ENCODE measurements around the gene FGF12.

The FGF12 gene

GRCh38 chr3:192340031-192340430, 387.3 kb downstream of the FGF12 start:
- H3K4me3 ChIP-seq (ENCODE audit: low read depth, low read length) = no peak overlapping the region
- in situ Hi-C loops (cut with HindIII; ENCODE audit: low sequenced_read_pairs) = loop anchor here (25.0 kb wide), 1 partner anchor 103 kb away; no protein-coding TSS in a partner anchor
- no peak for DNase-seq (ENCODE audit: low read depth)
- TF ChIP-seq, protein P1, sequence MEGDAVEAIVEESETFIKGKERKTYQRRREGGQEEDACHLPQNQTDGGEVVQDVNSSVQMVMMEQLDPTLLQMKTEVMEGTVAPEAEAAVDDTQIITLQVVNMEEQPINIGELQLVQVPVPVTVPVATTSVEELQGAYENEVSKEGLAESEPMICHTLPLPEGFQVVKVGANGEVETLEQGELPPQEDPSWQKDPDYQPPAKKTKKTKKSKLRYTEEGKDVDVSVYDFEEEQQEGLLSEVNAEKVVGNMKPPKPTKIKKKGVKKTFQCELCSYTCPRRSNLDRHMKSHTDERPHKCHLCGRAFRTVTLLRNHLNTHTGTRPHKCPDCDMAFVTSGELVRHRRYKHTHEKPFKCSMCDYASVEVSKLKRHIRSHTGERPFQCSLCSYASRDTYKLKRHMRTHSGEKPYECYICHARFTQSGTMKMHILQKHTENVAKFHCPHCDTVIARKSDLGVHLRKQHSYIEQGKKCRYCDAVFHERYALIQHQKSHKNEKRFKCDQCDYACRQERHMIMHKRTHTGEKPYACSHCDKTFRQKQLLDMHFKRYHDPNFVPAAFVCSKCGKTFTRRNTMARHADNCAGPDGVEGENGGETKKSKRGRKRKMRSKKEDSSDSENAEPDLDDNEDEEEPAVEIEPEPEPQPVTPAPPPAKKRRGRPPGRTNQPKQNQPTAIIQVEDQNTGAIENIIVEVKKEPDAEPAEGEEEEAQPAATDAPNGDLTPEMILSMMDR (IDR thresholded peaks at IDR 0.05; ENCODE audit: low read depth, low read length, missing control alignments) = no peak

GRCh38 chr3:192339214-192339613, 388.1 kb downstream of the FGF12 start:
- no peak overlapping the region for H3K4me3 ChIP-seq (ENCODE audit: low read depth, low read length)
- DNase-seq (ENCODE audit: low read depth) = no peak
- TF ChIP-seq, protein P1 (IDR thresholded peaks at IDR 0.05; ENCODE audit: low read depth, low read length, missing control alignments) = no peak
- in situ Hi-C loops (cut with HindIII; ENCODE audit: low sequenced_read_pairs) = loop anchor here (25.0 kb wide), 1 partner anchor 102 kb away; no protein-coding TSS in a partner anchor

GRCh38 chr3:192336286-192336685, 391.1 kb downstream of the FGF12 start:
- DNase-seq (ENCODE audit: low read depth) = no peak
- TF ChIP-seq, protein P1 (IDR thresholded peaks at IDR 0.05; ENCODE audit: low read depth, low read length, missing control alignments) = no peak
- in situ Hi-C loops (cut with HindIII; ENCODE audit: low sequenced_read_pairs) = loop anchor here (25.0 kb wide), 1 partner anchor 99 kb away; no protein-coding TSS in a partner anchor
- H3K4me3 ChIP-seq (ENCODE audit: low read depth, low read length) = no peak overlapping the region

GRCh38 chr3:192332386-192333291, 394.7 kb downstream of the FGF12 start:
- in situ Hi-C loops (cut with HindIII; ENCODE audit: low sequenced_read_pairs) = loop anchor here (25.0 kb wide), 1 partner anchor 95 kb away; no protein-coding TSS in a partner anchor
- TF ChIP-seq, protein P1 (IDR thresholded peaks at IDR 0.05; ENCODE audit: low read depth, low read length, missing control alignments) = no peak
- no peak for DNase-seq (ENCODE audit: low read depth)
- no peak overlapping the region for H3K4me3 ChIP-seq (ENCODE audit: low read depth, low read length)

DNA sequence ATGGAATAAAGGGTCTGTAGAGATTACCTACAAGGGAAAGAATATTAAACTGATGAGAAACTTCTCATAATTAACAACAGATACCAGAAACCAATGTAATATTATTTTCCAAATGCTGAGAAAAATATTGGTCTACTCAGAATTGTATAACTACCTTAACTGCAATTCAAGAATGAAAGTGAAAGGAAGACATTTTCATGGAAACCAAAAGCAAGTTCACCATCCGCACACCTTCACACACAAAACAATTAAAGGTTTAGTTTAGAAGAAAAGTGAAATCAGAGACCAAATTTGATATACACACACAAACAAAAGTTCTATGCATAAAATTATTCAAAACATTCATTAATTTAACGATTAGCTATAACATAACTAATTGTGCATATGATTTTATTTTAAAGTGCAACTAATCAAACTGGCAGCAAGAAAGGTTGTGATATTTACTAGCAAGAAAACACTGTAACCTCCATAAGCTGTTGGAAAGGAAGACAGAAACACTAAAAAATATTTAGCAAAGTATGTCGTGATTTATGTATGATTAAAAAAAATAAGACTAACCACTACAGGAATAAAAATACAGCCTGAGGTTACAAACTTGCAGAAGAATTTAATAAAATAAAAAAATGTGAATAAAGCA, 395.5 kb downstream of the FGF12 start:
- no peak overlapping the region for H3K4me3 ChIP-seq (ENCODE audit: low read depth, low read length)
- TF ChIP-seq, protein P1 (IDR thresholded peaks at IDR 0.05; ENCODE audit: low read depth, low read length, missing control alignments) = no peak
- in situ Hi-C loops (cut with HindIII; ENCODE audit: low sequenced_read_pairs) = loop anchor here (25.0 kb wide), 1 partner anchor 95 kb away; no protein-coding TSS in a partner anchor
- DNase-seq (ENCODE audit: low read depth) = no peak

- TF ChIP-seq, protein P1 (IDR thresholded peaks at IDR 0.05; ENCODE audit: low read depth, low read length, missing control alignments) = no peak
- no peak for DNase-seq (ENCODE audit: low read depth)
- in situ Hi-C loops (cut with HindIII; ENCODE audit: low sequenced_read_pairs) = loop anchor here (25.0 kb wide), 1 partner anchor 89 kb away; no protein-coding TSS in a partner anchor
- H3K4me3 ChIP-seq (ENCODE audit: low read depth, low read length) = no peak overlapping the region
These were observed 400.7 kb downstream of the FGF12 start for GRCh38 chr3:192326656-192327055.

Measured in astrocyte of the cerebellum (primary cell).